Upper lobe of left lung (tissue), 6 donors: ENCODE measurements around the gene C12orf57. TPM values are rescaled to one million over a fixed set of nuclear protein-coding genes. Genes with fewer than 3 reads are reported as not detected.

Experiments used
- ATAC-seq, 2 donors: fragments of 200-7000 bp; cut with Tn5 transposase; one replicate each; pipeline ENCODE4 v1.9.1; 2022; ENCODE audit warnings: mild to moderate bottlenecking in 2 of 2, moderate library complexity in 2 of 2; ENCODE audit not compliant: low FRiP score in 2 of 2
- DNase-seq, 2 donors: peaks; one replicate each; pipeline ENCODE4 v3.0.0-alpha.2; 2019 to 2020
- H3K27ac ChIP-seq, 4 donors: fragments of 200-600 bp; sonication (generic); one replicate each; pipeline ENCODE4 v1.5.1; 2016 to 2019
- H3K27me3 ChIP-seq, 4 donors: fragments of 200-600 bp; sonication (generic); one replicate each; pipeline ENCODE4 v1.5.1; 2017 to 2019
- H3K36me3 ChIP-seq, 4 donors: fragments of 200-600 bp; sonication (generic); one replicate each; pipeline ENCODE4 v1.5.1; 2016 to 2019
- H3K4me1 ChIP-seq, 4 donors: fragments of 200-600 bp; sonication (generic); one replicate each; pipeline ENCODE4 v1.5.1; 2018 to 2019
- H3K4me3 ChIP-seq, 4 donors: fragments of 200-600 bp; sonication (generic); one replicate each; pipeline ENCODE4 v1.5.1; 2017 to 2019; ENCODE audit warnings: mild to moderate bottlenecking in 2 of 4, moderate library complexity in 1 of 4
- H3K9me3 ChIP-seq, 4 donors: fragments of 200-600 bp; sonication (generic); one replicate each; pipeline ENCODE4 v1.5.1; 2018 to 2019
- CTCF ChIP-seq, 6 experiments: fragments of 450-650 bp in 4 of 6; fragments of 200-600 bp in 2 of 6; sonication (generic) in 2 of 6; IDR thresholded peaks; one replicate each; pipeline ENCODE4 v1.5.1; 2016 to 2019; ENCODE audit warnings: antibody characterized with exemption in 6 of 6
- EP300 ChIP-seq, 4 donors: sonication (generic); formaldehyde crosslinking; IDR thresholded peaks; one replicate each; pipeline ENCODE4 v1.5.1; 2017; ENCODE audit warnings: antibody characterized with exemption in 4 of 4, control low read depth in 2 of 4
- POLR2A ChIP-seq, 4 donors: fragments of 450-650 bp; IDR thresholded peaks; one replicate each; pipeline ENCODE4 v1.5.1; 2016 to 2017; ENCODE audit warnings: antibody characterized with exemption in 4 of 4, mild to moderate bottlenecking in 2 of 4
- POLR2AphosphoS5 ChIP-seq, 2 donors: sonication (generic); formaldehyde crosslinking; IDR thresholded peaks; one replicate each; pipeline ENCODE4 v1.5.1; 2017; ENCODE audit warnings: antibody characterized with exemption in 2 of 2
- WGBS, 2 donors: methylation state at CpG; one replicate each; pipeline ENCODE4 v1.1.5; 2017 to 2018; 5-methylcytosine and 5-hydroxymethylcytosine counted together
- total RNA-seq, 6 donors: library from RNA; depleted of rRNA in 4 of 6; stranded (reverse); fragments of >200 nt in 4 of 6; gene quantifications; one replicate each; pipeline versions ENCODE4 v1.1.0 to v1.2.1, GENCODE V29; 2016 to 2021
- donor health status: DM: no; HTN: no; CAD: no; lungs with moderate emphysema.
- donor health status: DM: no; HTN: yes; CAD: no; lungs with severe emphysema.

Gene C12orf57
- total RNA-seq, 6 donors from 2014 or later, result 83.8 to 291 (median 179) TPM

- WGBS, 2 donors, result 83 to 89% methylated on average over 4 of the region's 4 CpGs
- Histone ChIP-seq H3K27ac (peak overlapping the region; percentile 10 to 96 (median 51)), H3K9me3 (no peaks in the 10 kb centered on the region), H3K36me3 (peaks cover 8 to 38% (median 35%) of the 10 kb centered on the region in 4 donors), H3K27me3 (no peaks in the 10 kb centered on the region), H3K4me1 (peaks cover 39 to 55% (median 51%) of the 10 kb centered on the region in 4 donors), H3K4me3 (no peak overlapping the region)
- ATAC-seq (no peak), DNase-seq (no peak)
- TF ChIP-seq EP300 (IDR thresholded peaks at IDR 0.05) (no peak), POLR2A (IDR thresholded peaks at IDR 0.05) (no peak), POLR2AphosphoS5 (IDR thresholded peaks at IDR 0.05) (no peak), CTCF (IDR thresholded peaks at IDR 0.05) (no peak)
These were observed 21.9 kb downstream of the C12orf57 start for GRCh38 chr12:6965714-6966113.

- Histone ChIP-seq H3K4me3 (no peak overlapping the region), H3K27ac (no peak overlapping the region), H3K9me3 (no peaks in the 10 kb centered on the region), H3K36me3 (peaks cover 8 to 38% (median 35%) of the 10 kb centered on the region in 4 donors), H3K27me3 (no peaks in the 10 kb centered on the region), H3K4me1 (peaks cover 34 to 51% (median 47%) of the 10 kb centered on the region in 4 donors)
- ATAC-seq (no peak), DNase-seq (no peak)
- TF ChIP-seq CTCF (IDR thresholded peaks at IDR 0.05) (no peak), POLR2A (IDR thresholded peaks at IDR 0.05) (no peak), POLR2AphosphoS5 (IDR thresholded peaks at IDR 0.05) (no peak), EP300 (IDR thresholded peaks at IDR 0.05) (no peak)
- 77 to 89% methylated on average over 7 of the region's 7 CpGs for WGBS, 2 donors
These were observed 22.5 kb downstream of the C12orf57 start for GRCh38 chr12:6966351-6966750.

- Histone ChIP-seq H3K4me1 (peaks cover 32 to 50% (median 42%) of the 10 kb centered on the region in 4 donors), H3K27me3 (no peaks in the 10 kb centered on the region), H3K36me3 (peaks cover 8 to 38% (median 35%) of the 10 kb centered on the region in 4 donors), H3K4me3 (no peak overlapping the region), H3K27ac (peak overlapping the region in 1 of 4 donors; percentile 13), H3K9me3 (no peaks in the 10 kb centered on the region)
- TF ChIP-seq EP300 (IDR thresholded peaks at IDR 0.05) (no peak), CTCF (IDR thresholded peaks at IDR 0.05) (no peak), POLR2A (IDR thresholded peaks at IDR 0.05) (no peak), POLR2AphosphoS5 (IDR thresholded peaks at IDR 0.05) (no peak)
- ATAC-seq (no peak), DNase-seq (no peak)
- WGBS, 2 donors, result 93 to 94% methylated on average over 10 of the region's 10 CpGs
These were observed 23.9 kb downstream of the C12orf57 start for GRCh38 chr12:6967651-6968100.

- ATAC-seq (no peak), DNase-seq (no peak)
- peaks cover 8 to 38% (median 35%) of the 10 kb centered on the region in 4 donors for H3K36me3 ChIP-seq
- H3K9me3 ChIP-seq, result no peaks in the 10 kb centered on the region
- 83 to 87% methylated on average over 9 of the region's 9 CpGs for WGBS, 2 donors
- no peaks in the 10 kb centered on the region for H3K27me3 ChIP-seq
- no peak overlapping the region for H3K27ac ChIP-seq
- TF ChIP-seq POLR2AphosphoS5 (IDR thresholded peaks at IDR 0.05), result no peak
- H3K4me1 ChIP-seq, result peaks cover 32 to 48% (median 40%) of the 10 kb centered on the region in 4 donors
- H3K4me3 ChIP-seq, result no peak overlapping the region
These were observed 24.6 kb downstream of the C12orf57 start for GRCh38 chr12:6968426-6968825.

GRCh38 chr12:6970096-6970527 is 26.3 kb downstream of the C12orf57 start:
- no peaks in the 10 kb centered on the region for H3K27me3 ChIP-seq
- TF ChIP-seq EP300 (IDR thresholded peaks at IDR 0.05) (no peak), CTCF (IDR thresholded peaks at IDR 0.05) (peak in 1 of 6 experiments; percentile 4)
- peaks cover 26 to 39% (median 31%) of the 10 kb centered on the region in 4 donors for H3K4me1 ChIP-seq
- peak in 1 of 2 donors; percentile 91 for DNase-seq
- 0 to 2% methylated on average over 5 to 12 of the region's 31 CpGs for WGBS, 2 donors
- peak; percentile 15 to 46 for ATAC-seq
- H3K4me3 ChIP-seq, result peak overlapping the region; percentile 87 to 95 (median 93)
- no peaks in the 10 kb centered on the region for H3K9me3 ChIP-seq
- H3K27ac ChIP-seq, result peak overlapping the region; percentile 90 to 97 (median 94)
- H3K36me3 ChIP-seq, result peaks cover 13 to 53% (median 43%) of the 10 kb centered on the region in 4 donors
